Stimulated activated CD8-positive, alpha-beta memory T cell treated with anti-CD3 and anti-CD28 coated beads, Interleukin-12 subunit alpha, Interleukin-12 subunit beta, amount 100 ng/mL, for 24 hours (primary cell): Measurements from ENCODE around the gene RIMS3.

ENCODE experiments used
- DNase-seq: peaks from one replicate; pipeline ENCODE4 v3.0.0-alpha.2; 2020; ENCODE audit errors: extremely low read depth

The RIMS3 gene

GRCh38 chr1:40691538-40692428 lies 26.3 kb upstream of the RIMS3 start, which contains the start of gene NFYC:
NFYC (plus strand) TSS chr1:40691704; CDS start chr1:40738844, 47,140 bp downstream.
- DNase-seq, result peak; percentile 87

DNA sequence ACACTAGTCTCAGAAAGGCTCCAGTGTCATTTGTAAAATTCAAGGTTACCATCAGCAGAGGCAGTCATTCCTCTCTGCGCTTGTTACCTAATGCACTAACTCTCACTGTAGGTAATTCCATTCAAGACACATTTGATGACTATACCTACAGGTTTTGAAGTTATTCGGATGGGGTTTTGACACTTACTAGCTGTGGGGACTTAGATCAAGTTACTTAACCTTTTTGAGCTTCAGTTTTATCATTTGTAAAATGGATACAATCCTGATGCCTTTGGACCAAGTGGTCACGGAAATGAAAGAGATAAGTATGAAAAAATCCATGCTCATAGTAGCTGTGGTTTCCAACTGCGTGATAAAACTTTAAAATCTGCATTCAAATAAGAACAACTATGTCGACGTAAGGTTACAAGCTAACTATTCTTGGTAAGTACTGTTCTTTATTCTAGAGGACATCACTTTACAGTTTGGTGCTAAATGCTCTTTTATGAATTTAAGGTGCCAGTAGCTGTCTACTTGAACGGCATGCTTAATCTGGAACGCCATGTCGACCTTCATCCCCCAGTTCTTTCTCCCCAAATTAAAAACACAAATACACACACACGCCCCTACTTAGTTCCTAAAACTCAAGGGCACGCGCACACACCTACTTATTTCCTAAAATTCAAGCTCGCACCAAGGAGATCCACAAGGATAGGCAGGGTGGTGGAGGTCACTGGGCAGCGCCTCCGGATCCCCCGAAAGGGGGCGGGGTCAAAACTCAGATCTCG lies 25.5 kb upstream of the RIMS3 start:
- DNase-seq, result no peak

DNA sequence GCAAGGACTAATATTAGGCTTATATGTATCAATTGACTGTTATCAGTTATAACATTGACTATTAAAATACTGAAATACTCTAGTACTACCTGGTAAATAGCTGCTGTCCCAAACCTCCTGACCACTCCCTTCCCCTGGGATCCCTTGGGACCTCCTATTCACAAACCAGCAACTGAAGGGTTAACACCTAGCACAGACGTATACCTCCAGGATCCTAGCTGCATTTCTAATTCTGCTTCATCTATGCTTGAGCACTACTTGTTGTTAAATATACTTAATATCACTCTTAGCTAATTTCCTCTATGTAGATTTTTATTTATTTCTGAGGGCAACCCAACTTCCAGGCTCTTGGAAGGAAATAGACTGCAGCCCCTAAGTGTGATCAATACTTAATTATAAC lies 24.3 kb upstream of the RIMS3 start:
- no peak for DNase-seq

GRCh38 chr1:40687661-40688060 lies 22.2 kb upstream of the RIMS3 start:
- DNase-seq, result no peak

DNA sequence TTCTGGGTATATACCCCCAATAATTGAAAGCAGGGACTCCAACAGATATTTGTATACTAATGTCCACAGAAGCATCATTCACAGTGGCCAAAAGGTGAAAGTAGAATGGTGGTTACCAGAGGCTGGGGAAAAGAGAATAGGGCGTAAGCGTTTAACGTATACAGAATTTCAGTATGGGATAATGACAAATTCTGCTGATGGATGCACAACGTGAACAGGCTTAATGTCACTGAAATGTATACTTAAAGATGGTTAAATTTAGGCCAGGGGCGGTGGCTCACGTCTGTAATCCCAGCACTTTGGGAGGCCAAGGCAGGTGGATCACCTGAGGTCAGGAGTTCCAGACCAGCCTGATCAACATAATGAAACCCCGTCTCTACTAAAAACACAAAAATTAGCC lies 21.6 kb upstream of the RIMS3 start:
- no peak for DNase-seq

- DNase-seq, result no peak
Observed at GRCh38 chr1:40684669-40685068, 19.2 kb upstream of the RIMS3 start.

GRCh38 chr1:40679165-40679953 lies 13.9 kb upstream of the RIMS3 start:
- no peak for DNase-seq

- no peak for DNase-seq
Observed at GRCh38 chr1:40676501-40676900, 11.0 kb upstream of the RIMS3 start.

GRCh38 chr1:40673452-40673851 lies 8.0 kb upstream of the RIMS3 start:
- no peak for DNase-seq

DNA sequence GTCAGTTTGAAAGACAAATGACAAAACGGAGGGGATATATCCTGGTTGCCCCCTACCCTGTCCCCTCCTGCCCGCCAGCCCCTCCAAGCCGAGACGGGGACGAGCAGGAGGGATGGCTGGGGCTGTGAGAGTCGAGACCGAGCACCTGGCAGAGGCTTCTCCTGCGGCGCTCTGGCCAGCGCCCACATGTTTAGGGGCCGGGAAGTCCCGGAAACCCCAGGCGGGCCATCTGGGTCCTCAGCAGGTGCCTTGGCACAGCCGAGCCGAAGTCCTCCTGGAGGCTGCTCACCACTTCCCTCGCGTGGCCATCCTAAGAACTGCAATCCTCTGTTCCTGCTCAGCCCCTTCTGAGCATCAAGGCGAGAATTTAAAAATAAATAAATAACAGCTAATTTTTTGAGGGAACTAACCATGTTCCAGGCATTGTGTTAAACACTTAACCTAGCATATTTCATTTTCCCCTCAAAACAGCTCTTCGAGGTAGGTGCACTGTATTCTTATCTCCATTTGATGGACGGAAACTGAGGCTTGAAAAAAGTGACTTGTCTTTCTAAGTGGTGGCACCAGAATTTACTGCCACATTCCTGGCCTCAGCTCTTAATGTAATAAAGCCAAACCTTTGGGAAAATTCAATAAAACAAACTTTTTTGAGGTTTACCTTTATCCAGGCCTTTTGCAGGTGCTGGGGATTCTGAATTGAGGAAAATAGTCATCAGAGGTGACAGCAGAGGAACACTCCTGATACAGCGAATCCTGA lies 3.5 kb upstream of the RIMS3 start:
- DNase-seq, result peak; percentile 56

DNA sequence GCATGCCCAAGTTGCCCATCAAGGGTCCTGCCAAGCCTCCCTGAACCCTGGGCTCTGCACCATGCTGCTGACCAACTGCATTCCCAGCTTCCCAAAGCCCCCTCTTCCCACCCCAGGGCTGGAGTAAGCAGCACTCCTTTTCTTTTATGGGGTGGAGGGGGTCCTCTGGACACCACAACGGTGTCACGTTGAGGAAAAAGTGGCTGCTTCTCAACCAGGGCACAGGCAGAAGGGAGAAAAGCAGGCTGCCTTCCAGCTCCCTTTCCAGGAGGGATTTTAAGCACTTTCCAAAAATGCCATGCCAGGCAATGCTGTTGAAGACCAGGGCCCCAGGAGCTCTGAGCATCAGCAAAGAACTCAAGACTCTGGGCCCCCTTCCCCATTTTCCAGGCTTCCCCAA lies 691 bp downstream of the RIMS3 start:
- DNase-seq, result no peak

DNA sequence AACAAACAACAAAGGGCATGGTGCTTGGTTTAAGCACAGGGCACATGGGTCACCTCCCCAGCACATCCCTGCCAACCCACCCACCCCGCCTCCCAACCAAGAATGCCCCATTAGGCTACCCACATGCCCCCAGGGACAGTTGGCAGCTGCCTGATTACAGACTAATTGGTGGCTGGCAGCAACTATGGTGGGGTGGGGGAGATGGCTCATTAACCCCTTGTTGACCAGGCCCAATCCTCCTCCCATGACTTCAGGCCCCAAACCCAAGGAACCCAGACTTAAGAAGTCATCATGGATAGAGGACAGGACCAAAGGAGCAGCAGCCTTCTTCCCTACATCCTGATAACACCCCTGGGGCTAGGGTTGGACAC lies 1.3 kb downstream of the RIMS3 start:
- DNase-seq, result no peak

GRCh38 chr1:40663324-40664166 lies 1.9 kb downstream of the RIMS3 start:
- no peak for DNase-seq

- DNase-seq, result no peak
Observed at GRCh38 chr1:40662864-40663263, 2.6 kb downstream of the RIMS3 start.

GRCh38 chr1:40662151-40662550 lies 3.3 kb downstream of the RIMS3 start:
- no peak for DNase-seq

GRCh38 chr1:40661678-40662077 lies 3.8 kb downstream of the RIMS3 start:
- no peak for DNase-seq

- DNase-seq, result no peak
Observed at GRCh38 chr1:40659649-40659947, 5.9 kb downstream of the RIMS3 start.

- DNase-seq, result no peak
Observed at GRCh38 chr1:40658751-40659648, 6.5 kb downstream of the RIMS3 start.

GRCh38 chr1:40657046-40657445 lies 8.4 kb downstream of the RIMS3 start:
- no peak for DNase-seq
